Erythroblast (primary cell): ENCODE data around the gene OR2D2.
"Not testable (repeated sequence)": the region's sequence is repeated elsewhere in the genome, so short reads cannot be mapped to it uniquely, and the experiment has no call there.

Experiments used
- DNase-seq, 2 experiments: peaks; one replicate each; lab custom pipeline; 2025; lab: John Stamatoyannopoulos, UW
- GATA1 ChIP-seq: IDR thresholded peaks from 2 replicates; pipeline ENCODE4 v1.6.1; 2011; ENCODE audit warnings: low read depth, mild to moderate bottlenecking, control low read depth, low read length, moderate library complexity
- POLR2A ChIP-seq: IDR thresholded peaks from 2 replicates; pipeline ENCODE4 v1.6.1; 2011; ENCODE audit warnings: mild to moderate bottlenecking, low read length

The OR2D2 gene

DNA sequence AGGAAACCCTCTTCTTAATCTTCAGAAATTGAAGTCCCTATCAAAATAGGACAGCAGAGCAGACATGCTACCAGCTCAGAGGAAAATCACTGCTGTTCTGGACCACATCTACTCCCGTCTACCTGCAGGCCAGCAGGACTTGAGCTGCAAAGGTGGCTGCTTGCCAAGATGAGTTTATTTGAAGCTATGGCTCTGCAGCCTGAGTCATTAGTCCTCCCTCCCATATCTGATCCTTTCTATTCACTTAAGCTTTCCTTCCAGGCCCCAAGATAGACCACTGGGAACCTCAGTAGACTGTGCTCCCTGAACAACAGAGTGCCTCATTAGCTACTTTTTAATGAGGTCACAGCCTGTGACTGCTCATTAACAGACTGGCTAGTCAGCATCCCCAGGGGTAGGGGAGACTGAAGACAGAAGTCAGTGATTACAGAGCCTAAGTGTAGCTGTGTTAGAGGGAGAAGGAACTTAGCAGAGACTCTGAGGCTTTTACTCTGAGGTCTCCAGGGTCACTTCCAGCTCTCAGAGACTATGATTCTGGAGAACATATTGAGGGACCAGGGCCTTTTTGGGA lies 36.2 kb downstream of the OR2D2 start:
- no peak for DNase-seq
- TF ChIP-seq GATA1 (no peak), POLR2A (no peak)

DNA sequence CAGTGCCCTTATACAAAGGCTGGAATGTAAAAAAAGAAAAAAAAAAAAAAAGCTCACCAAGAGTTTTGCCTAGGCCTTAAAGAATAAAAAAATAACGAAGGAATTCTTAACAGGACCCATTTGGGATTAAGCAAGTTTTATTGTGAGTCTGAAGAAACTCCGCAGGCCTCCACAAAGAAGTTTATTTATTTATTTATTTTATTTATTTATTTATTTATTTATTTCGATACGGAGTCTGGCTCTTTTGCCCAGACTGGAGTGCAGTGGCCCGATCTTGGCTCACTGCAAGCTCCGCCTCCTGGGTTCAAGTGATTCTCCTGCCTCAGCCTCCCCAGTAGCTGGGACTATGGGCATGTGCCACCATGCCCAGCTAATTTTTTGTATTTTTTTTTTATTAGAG lies 37.5 kb downstream of the OR2D2 start:
- DNase-seq = not testable (repeated sequence)

- DNase-seq = no peak
- TF ChIP-seq POLR2A (no peak), GATA1 (no peak)
Measured at GRCh38 chr11:6850526-6850925, 41.8 kb downstream of the OR2D2 start.

- no peak for DNase-seq
- TF ChIP-seq POLR2A (no peak), GATA1 (no peak)
Measured at GRCh38 chr11:6845383-6845782, 46.9 kb downstream of the OR2D2 start, which contains the start of gene OR10A5. OR10A5 (plus strand) TSS chr11:6845683; CDS start chr11:6845683, 0 bp downstream.

DNA sequence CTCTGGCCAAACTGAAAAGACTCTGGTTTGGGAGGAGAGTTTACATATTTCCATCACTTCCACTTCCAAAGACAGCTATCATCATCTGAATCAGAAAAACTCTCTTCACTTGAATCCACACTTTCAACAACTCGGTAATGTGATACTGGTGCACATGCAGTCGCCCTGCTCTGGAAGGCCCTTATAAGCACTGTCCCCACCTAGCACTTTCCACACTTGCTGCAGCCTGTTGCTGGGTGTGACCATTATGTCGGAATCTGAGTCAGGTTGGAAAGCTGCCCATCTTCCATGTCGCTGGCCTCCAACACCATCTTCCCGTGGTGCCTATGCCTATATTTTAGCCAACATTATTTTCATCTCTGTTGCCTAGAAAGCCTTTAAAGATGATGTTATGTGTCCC lies 47.9 kb downstream of the OR2D2 start:
- no peak for DNase-seq
- no peak for TF ChIP-seq POLR2A
- TF ChIP-seq GATA1 = no peak

- TF ChIP-seq GATA1 (no peak), POLR2A (no peak)
- DNase-seq = no peak
Measured at GRCh38 chr11:6843670-6844069, 48.6 kb downstream of the OR2D2 start.

DNA sequence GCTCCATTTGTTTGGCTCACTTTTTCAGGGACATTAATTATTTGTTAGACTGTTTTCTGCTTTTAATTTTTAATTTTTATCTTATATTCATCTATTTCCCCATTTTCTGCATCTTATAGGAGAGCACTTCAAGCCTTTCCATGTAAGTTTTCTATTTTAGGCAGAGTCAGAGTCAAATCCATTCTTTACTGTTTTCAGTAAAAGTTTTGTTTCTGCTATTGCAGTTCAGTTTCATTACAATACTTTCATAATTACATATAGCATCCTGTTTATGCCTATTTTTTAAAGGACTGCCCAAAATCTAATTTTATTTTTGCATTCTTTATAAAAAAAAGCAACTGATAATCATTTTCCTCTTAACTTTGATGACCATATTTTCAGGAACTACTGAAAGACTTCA lies 50.6 kb downstream of the OR2D2 start:
- TF ChIP-seq GATA1 (no peak), POLR2A (no peak)
- no peak for DNase-seq
